GM12878 (cell line): ENCODE data around the gene TBC1D5. TPM values are rescaled to one million over a fixed set of nuclear protein-coding genes. Genes with fewer than 3 reads are reported as not detected.

Experiments used
- ATAC-seq: fragments of 200-7000 bp; cut with Tn5 transposase; 3 replicates; pipeline ENCODE4 v1.9.1; 2020; ENCODE audit warnings: mild to moderate bottlenecking, moderate library complexity
- BruUV-seq: library from RNA; stranded (reverse); fragments of 400-500 nt; replicated peaks from 2 replicates; lab custom pipeline; 2021; lab: Mats Ljungman, UMichigan
- CTCF ChIA-PET: fragments of 300-600 bp; sonication (Branson Sonifier 250); formaldehyde crosslinking; extraction: SDS; loops from one replicate; lab custom pipeline; 2021; ENCODE audit warnings: inconsistent platforms; lab: Yijun Ruan, JAX
- POLR2A ChIA-PET: fragments of 350-600 bp; formaldehyde crosslinking; extraction: SDS; loops from one replicate; lab custom pipeline; 2021; ENCODE audit warnings: inconsistent platforms; lab: Charles Lee
- RAD21 ChIA-PET: fragments of 300-600 bp; sonication (Branson Sonifier 250); formaldehyde crosslinking; loops from one replicate; lab custom pipeline; 2023; ENCODE audit warnings: antibody characterized with exemption; ENCODE audit not compliant: unreplicated experiment; lab: Charles Lee
- SMC1A ChIA-PET: fragments of 300-600 bp; sonication (Branson Sonifier 250); formaldehyde crosslinking; loops from one replicate; lab custom pipeline; 2023; ENCODE audit not compliant: unreplicated experiment, uncharacterized antibody; lab: Charles Lee
- DNase-seq: peaks from one replicate; pipeline ENCODE4 v3.0.0-alpha.2; 2011; ENCODE audit warnings: low read depth, low spot score
- FAIRE-seq: peaks from 3 replicates; lab custom pipeline; 2011; peaks lifted over from hg19 to GRCh38; lab: Jason Lieb, UNC
- H2AFZ ChIP-seq: 2 replicates; pipeline ENCODE4 v1.6.0; 2011; ENCODE audit warnings: low read depth, low read length, control low read depth; ENCODE audit not compliant: control insufficient read depth
- H3K27ac ChIP-seq: 2 replicates; pipeline ENCODE4 v1.5.1; 2011; ENCODE audit warnings: control low read depth; ENCODE audit not compliant: control insufficient read depth, insufficient read depth
- H3K27me3 ChIP-seq, 2 experiments: replicated peaks in 1 of 2; 2 replicates each; pipeline versions ENCODE4 v1.6.0 to v1.6.1; 2011; ENCODE audit warnings: low read length in 1 of 2; ENCODE audit not compliant: control insufficient read depth in 2 of 2, insufficient read depth in 2 of 2
- H3K36me3 ChIP-seq, 2 experiments: 2 replicates each; pipeline ENCODE4 v1.5.1; 2011; ENCODE audit warnings: low read length in 1 of 2; ENCODE audit not compliant: control insufficient read depth in 2 of 2, insufficient read depth in 2 of 2
- H3K4me1 ChIP-seq: 2 replicates; pipeline ENCODE4 v1.6.1; 2011; ENCODE audit warnings: mild to moderate bottlenecking, low read length, moderate library complexity, mixed read lengths; ENCODE audit not compliant: control insufficient read depth, insufficient read depth
- H3K4me2 ChIP-seq: 2 replicates; pipeline ENCODE4 v1.6.0; 2011; ENCODE audit warnings: control low read depth; ENCODE audit not compliant: control insufficient read depth, insufficient read depth
- H3K4me3 ChIP-seq: fragments of 200-600 bp; sonication (generic); 2 replicates; pipeline ENCODE4 v1.5.1; 2016
- H3K79me2 ChIP-seq: 2 replicates; pipeline ENCODE4 v1.6.0; 2011; ENCODE audit warnings: low read length; ENCODE audit not compliant: control insufficient read depth, insufficient read depth
- H3K9ac ChIP-seq: 2 replicates; pipeline ENCODE4 v1.8.0; 2011; ENCODE audit warnings: low read length, control low read depth, mixed read lengths; ENCODE audit not compliant: control insufficient read depth, insufficient read depth
- H3K9me3 ChIP-seq: replicated peaks from 3 replicates; pipeline ENCODE4 v1.5.1; 2011; ENCODE audit warnings: mild to moderate bottlenecking, low read length; ENCODE audit not compliant: control insufficient read depth, insufficient read depth
- H4K20me1 ChIP-seq: 2 replicates; pipeline ENCODE4 v1.6.0; 2011; ENCODE audit not compliant: control insufficient read depth, insufficient read depth
- CBX3 ChIP-seq: fragments of 200-600 bp; sonication (generic); IDR thresholded peaks from 2 replicates; pipeline ENCODE4 v1.6.1; 2016; ENCODE audit warnings: low read depth, borderline replicate concordance
- CEBPB ChIP-seq, 2 experiments: fragments of 150-350 bp in 1 of 2; IDR thresholded peaks; 2 replicates each; pipeline ENCODE4 v1.6.1; 2012 to 2014; ENCODE audit warnings: low read depth in 2 of 2, low read length in 2 of 2, borderline replicate concordance in 1 of 2, inconsistent platforms in 1 of 2
- EZH2 ChIP-seq: IDR thresholded peaks from 2 replicates; pipeline ENCODE4 v1.6.1; 2012; ENCODE audit warnings: low read depth, mild to moderate bottlenecking, control low read depth, inconsistent platforms, low read length, borderline replicate concordance; ENCODE audit not compliant: control insufficient read depth
- KAT2A ChIP-seq: conservative IDR thresholded peaks from 2 replicates; pipeline ENCODE4 v1.6.1; 2011; ENCODE audit warnings: low read depth, low read length; ENCODE audit not compliant: control insufficient read depth
- NRF1 ChIP-seq: conservative IDR thresholded peaks from 2 replicates; pipeline ENCODE4 v1.6.1; 2011; ENCODE audit warnings: mild to moderate bottlenecking, low read depth, low read length, improper control_type of control experiment
- PAX5 ChIP-seq: IDR thresholded peaks from 2 replicates; pipeline ENCODE4 v1.6.1; 2011; ENCODE audit warnings: low read depth, low read length, borderline replicate concordance
- POLR2AphosphoS2 ChIP-seq: IDR thresholded peaks from 2 replicates; pipeline ENCODE4 v1.6.1; 2011; ENCODE audit warnings: low read depth, mild to moderate bottlenecking, low read length, improper control_type of control experiment, moderate library complexity
- RELA ChIP-seq: fragments of 450-650 bp; IDR thresholded peaks from 2 replicates; pipeline ENCODE4 v1.8.0; 2014; ENCODE audit warnings: borderline replicate concordance; ENCODE audit not compliant: partially characterized antibody
- SIN3A ChIP-seq: IDR thresholded peaks from 2 replicates; pipeline ENCODE4 v1.6.1; 2012; ENCODE audit warnings: low read depth, low read length, improper control_type of control experiment
- SMC3 ChIP-seq: IDR thresholded peaks from 2 replicates; pipeline ENCODE4 v1.6.1; 2011; ENCODE audit warnings: low read length, improper control_type of control experiment, borderline replicate concordance
- STAT3 ChIP-seq: IDR thresholded peaks from 2 replicates; pipeline ENCODE4 v1.6.1; 2011; ENCODE audit warnings: low read depth, low read length, improper control_type of control experiment
- TAF1 ChIP-seq: IDR thresholded peaks from 2 replicates; pipeline ENCODE4 v1.6.1; 2011; ENCODE audit warnings: mild to moderate bottlenecking, low read depth, low read length, borderline replicate concordance
- ZNF687 ChIP-seq: fragments of 450-650 bp; IDR thresholded peaks from 2 replicates; pipeline ENCODE4 v1.6.1; 2017; ENCODE audit warnings: mild to moderate bottlenecking, moderate library complexity
- ZSCAN29 ChIP-seq: fragments of 450-650 bp; IDR thresholded peaks from 2 replicates; pipeline ENCODE4 v1.6.1; 2017; ENCODE audit warnings: mild to moderate bottlenecking, moderate library complexity
- WGBS: methylation state at CpG from one replicate; pipeline ENCODE4 v1.1.6; 2016; ENCODE audit warnings: low lambda C conversion rate; ENCODE audit not compliant: insufficient replicate concordance, insufficient coverage; ENCODE audit errors: missing lambda C conversion rate; 5-methylcytosine and 5-hydroxymethylcytosine counted together
- in situ Hi-C: fragments of 300-500 bp; cut with MboI; formaldehyde crosslinking; loops from 9 replicates; pipeline ENCODE4 v1.14.3; 2018; ENCODE audit warnings: mixed read lengths
- intact Hi-C: fragments of 100-400 bp; cut with micrococcal nuclease; formaldehyde crosslinking; loops from one replicate; pipeline ENCODE4 v1.14.2; 2022; ENCODE audit not compliant: unreplicated experiment
- polyA plus RNA-seq, 11 experiments: library from polyadenylated mRNA; depleted of rRNA in 4 of 11; unstranded in 6 of 11; stranded (reverse) in 5 of 11; fragments of >200 nt; fragmentation: Nextera tagmentation in 4 of 11; fragmentation: Illumina TruSeq in 1 of 11; extraction: Ambion mirVana in 4 of 11; extraction: Trizol in 1 of 11; gene quantifications; 1 replicate in 1 of 11; 2 replicates in 10 of 11; pipeline versions ENCODE4 v1.2.1 to v1.2.3, GENCODE V29; 2011 to 2016; ENCODE audit warnings: inconsistent platforms in 2 of 11, missing spikeins in 2 of 11, low read depth in 1 of 11
- total RNA-seq, 4 experiments: library from RNA; depleted of rRNA in 3 of 4; stranded (reverse); fragments of >200 nt in 3 of 4; fragmentation: Illumina TruSeq in 1 of 4; extraction: Trizol in 1 of 4; gene quantifications; 2 replicates each; pipeline versions ENCODE4 v1.2.1 to v1.2.3, GENCODE V29; 2013 to 2021
- TF ChIP-seq, protein P1 (sequence below): fragments of 450-650 bp; IDR thresholded peaks from 2 replicates; pipeline ENCODE4 v1.6.1; 2017; ENCODE audit warnings: low read depth, mild to moderate bottlenecking, moderate library complexity
- TF ChIP-seq, protein P2 (sequence below): fragments of 150-350 bp; IDR thresholded peaks from 2 replicates; pipeline ENCODE4 v1.6.1; 2016; ENCODE audit warnings: low read depth, low read length

The TBC1D5 gene
- total and polyA plus RNA-seq, 10 of the 15 experiments (the other 5 are each of a cell fraction or from before 2014, with no cell fraction given), result 5.5 to 61.0 (median 43.8) TPM

DNA sequence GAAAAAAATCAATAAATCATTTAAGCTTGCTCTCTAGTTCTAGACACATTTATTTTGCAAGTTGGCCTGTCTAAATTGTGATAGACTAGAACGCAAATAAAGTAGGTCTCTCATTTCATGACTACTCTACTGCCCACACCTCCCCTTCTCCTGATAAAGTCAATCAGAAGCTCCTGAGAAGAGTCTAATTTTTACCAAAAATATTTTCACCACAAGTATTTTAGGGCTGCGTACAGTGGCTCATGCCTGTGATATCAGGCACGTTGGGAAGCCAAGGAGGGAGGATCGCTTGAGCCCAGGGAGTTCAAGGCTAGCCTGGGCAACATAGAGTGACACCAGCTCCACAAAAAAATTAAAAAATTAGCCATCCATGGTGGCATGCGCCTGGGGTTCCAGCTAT lies 136.5 kb downstream of the TBC1D5 start:
- ChIA-PET SMC1A (interaction anchor here (0.7 to 1.6 kb wide), 4 partner anchors 10 to 235 kb away, joined by 3 to 4 read pairs (median 3); no protein-coding TSS in a partner anchor), RAD21 (no interaction called here), CTCF (interaction anchor here (0.7 to 1.0 kb wide), 2 partner anchors 24 to 235 kb away, joined by 3 to 4 read pairs; no protein-coding TSS in a partner anchor), POLR2A (no interaction called here)
- no peak for ATAC-seq
- H3K27ac ChIP-seq, result no peak overlapping the region
- WGBS, result 100% methylated on average over 5 of the region's 5 CpGs
- H3K9ac ChIP-seq, result no peak overlapping the region
- intact Hi-C loops (no loop called here), in situ Hi-C loops (no loop called here)
- DNase-seq, result no peak
- no peaks in the 10 kb centered on the region for H3K79me2 ChIP-seq
- no peaks in the 10 kb centered on the region for H3K27me3 ChIP-seq
- H3K4me1 ChIP-seq, result no peaks in the 10 kb centered on the region
- no peak overlapping the region for H3K4me3 ChIP-seq
- FAIRE-seq, result no peak
- no peaks in the 10 kb centered on the region for H3K36me3 ChIP-seq
- H2AFZ ChIP-seq, result no peak overlapping the region
- BruUV-seq, result no TSS peak
- H3K9me3 ChIP-seq, result no peaks in the 10 kb centered on the region; the same call in 2 of the 3 replicates
- H3K4me2 ChIP-seq, result no peak overlapping the region
- no peaks in the 10 kb centered on the region for H4K20me1 ChIP-seq
- TF ChIP-seq POLR2AphosphoS2, result no peak
- TF ChIP-seq ZSCAN29, result no peak
- TF ChIP-seq STAT3, result no peak
- TF ChIP-seq ZNF687, result no peak
- no peak for TF ChIP-seq RELA
- TF ChIP-seq, protein P1, sequence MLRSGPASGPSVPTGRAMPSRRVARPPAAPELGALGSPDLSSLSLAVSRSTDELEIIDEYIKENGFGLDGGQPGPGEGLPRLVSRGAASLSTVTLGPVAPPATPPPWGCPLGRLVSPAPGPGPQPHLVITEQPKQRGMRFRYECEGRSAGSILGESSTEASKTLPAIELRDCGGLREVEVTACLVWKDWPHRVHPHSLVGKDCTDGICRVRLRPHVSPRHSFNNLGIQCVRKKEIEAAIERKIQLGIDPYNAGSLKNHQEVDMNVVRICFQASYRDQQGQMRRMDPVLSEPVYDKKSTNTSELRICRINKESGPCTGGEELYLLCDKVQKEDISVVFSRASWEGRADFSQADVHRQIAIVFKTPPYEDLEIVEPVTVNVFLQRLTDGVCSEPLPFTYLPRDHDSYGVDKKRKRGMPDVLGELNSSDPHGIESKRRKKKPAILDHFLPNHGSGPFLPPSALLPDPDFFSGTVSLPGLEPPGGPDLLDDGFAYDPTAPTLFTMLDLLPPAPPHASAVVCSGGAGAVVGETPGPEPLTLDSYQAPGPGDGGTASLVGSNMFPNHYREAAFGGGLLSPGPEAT, result no peak
- TF ChIP-seq SMC3, result no peak
- TF ChIP-seq NRF1, result no peak
- TF ChIP-seq KAT2A, result no peak
- no peak for TF ChIP-seq EZH2
- no peak for TF ChIP-seq PAX5
- TF ChIP-seq, protein P2, sequence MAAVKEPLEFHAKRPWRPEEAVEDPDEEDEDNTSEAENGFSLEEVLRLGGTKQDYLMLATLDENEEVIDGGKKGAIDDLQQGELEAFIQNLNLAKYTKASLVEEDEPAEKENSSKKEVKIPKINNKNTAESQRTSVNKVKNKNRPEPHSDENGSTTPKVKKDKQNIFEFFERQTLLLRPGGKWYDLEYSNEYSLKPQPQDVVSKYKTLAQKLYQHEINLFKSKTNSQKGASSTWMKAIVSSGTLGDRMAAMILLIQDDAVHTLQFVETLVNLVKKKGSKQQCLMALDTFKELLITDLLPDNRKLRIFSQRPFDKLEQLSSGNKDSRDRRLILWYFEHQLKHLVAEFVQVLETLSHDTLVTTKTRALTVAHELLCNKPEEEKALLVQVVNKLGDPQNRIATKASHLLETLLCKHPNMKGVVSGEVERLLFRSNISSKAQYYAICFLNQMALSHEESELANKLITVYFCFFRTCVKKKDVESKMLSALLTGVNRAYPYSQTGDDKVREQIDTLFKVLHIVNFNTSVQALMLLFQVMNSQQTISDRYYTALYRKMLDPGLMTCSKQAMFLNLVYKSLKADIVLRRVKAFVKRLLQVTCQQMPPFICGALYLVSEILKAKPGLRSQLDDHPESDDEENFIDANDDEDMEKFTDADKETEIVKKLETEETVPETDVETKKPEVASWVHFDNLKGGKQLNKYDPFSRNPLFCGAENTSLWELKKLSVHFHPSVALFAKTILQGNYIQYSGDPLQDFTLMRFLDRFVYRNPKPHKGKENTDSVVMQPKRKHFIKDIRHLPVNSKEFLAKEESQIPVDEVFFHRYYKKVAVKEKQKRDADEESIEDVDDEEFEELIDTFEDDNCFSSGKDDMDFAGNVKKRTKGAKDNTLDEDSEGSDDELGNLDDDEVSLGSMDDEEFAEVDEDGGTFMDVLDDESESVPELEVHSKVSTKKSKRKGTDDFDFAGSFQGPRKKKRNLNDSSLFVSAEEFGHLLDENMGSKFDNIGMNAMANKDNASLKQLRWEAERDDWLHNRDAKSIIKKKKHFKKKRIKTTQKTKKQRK, result no peak
- no peak for TF ChIP-seq CEBPB (IDR thresholded peaks at IDR 0.05; ENCODE audit: borderline replicate concordance in 1 of 2, low read depth in 2 of 2, low read length in 2 of 2)
- TF ChIP-seq SIN3A, result no peak
- no peak for TF ChIP-seq CBX3
- no peak for TF ChIP-seq TAF1
